H1 (cell line): ENCODE data around the gene AK8. TPM values are rescaled to one million over a fixed set of nuclear protein-coding genes. Genes with fewer than 3 reads are reported as not detected.

ENCODE experiments used
- CTCF ChIA-PET: fragments of 300-600 bp; sonication (Branson Sonifier 250); formaldehyde crosslinking; loops from one replicate; lab custom pipeline; 2021; ENCODE audit not compliant: partially characterized antibody; lab: Charles Lee
- POLR2A ChIA-PET: fragments of 300-600 bp; sonication (Branson Sonifier 250); formaldehyde crosslinking; loops from one replicate; lab custom pipeline; 2021; ENCODE audit warnings: inconsistent platforms; ENCODE audit not compliant: partially characterized antibody; lab: Charles Lee
- DNase-seq, 2 experiments: peaks; one replicate each; pipeline versions ENCODE4 v3.0.0 to v3.0.0-alpha.2; 2010 to 2022; ENCODE audit warnings: low spot score in 2 of 2, low read depth in 1 of 2, mixed read lengths in 1 of 2
- FAIRE-seq: peaks from 2 replicates; lab custom pipeline; 2011; peaks lifted over from hg19 to GRCh38; lab: Jason Lieb, UNC
- H2AFZ ChIP-seq: 2 replicates; pipeline ENCODE4 v1.8.1; 2012; ENCODE audit warnings: low read length, inconsistent platforms
- H2AK5ac ChIP-seq: 2 replicates; pipeline ENCODE4 v1.6.1; 2013; ENCODE audit warnings: low read depth, low read length
- H2BK120ac ChIP-seq: replicated peaks from 2 replicates; pipeline ENCODE3; 2013; ENCODE audit warnings: low read depth, low read length, inconsistent platforms
- H2BK12ac ChIP-seq: 2 replicates; pipeline ENCODE4 v1.6.1; 2013; ENCODE audit warnings: low read depth, low read length
- H2BK15ac ChIP-seq: 2 replicates; pipeline ENCODE4 v1.6.1; 2013; ENCODE audit warnings: low read length
- H2BK20ac ChIP-seq: 2 replicates; pipeline ENCODE4 v1.6.1; 2013; ENCODE audit warnings: low read length
- H2BK5ac ChIP-seq: 2 replicates; pipeline ENCODE4 v1.6.1; 2013; ENCODE audit warnings: low read depth, low read length
- H3K14ac ChIP-seq: 2 replicates; pipeline ENCODE4 v1.6.1; 2013; ENCODE audit warnings: inconsistent platforms; ENCODE audit not compliant: insufficient read length
- H3K18ac ChIP-seq: 2 replicates; pipeline ENCODE4 v1.6.1; 2013; ENCODE audit warnings: low read length; ENCODE audit errors: extremely low read depth
- H3K23ac ChIP-seq: 2 replicates; pipeline ENCODE4 v1.6.1; 2013; ENCODE audit warnings: inconsistent platforms; ENCODE audit not compliant: insufficient read length
- H3K23me2 ChIP-seq: 2 replicates; pipeline ENCODE4 v1.6.1; 2013; ENCODE audit warnings: low read depth, low read length
- H3K27ac ChIP-seq: 2 replicates; pipeline ENCODE4 v1.6.1; 2011; ENCODE audit warnings: low read depth, low read length, inconsistent platforms
- H3K27me3 ChIP-seq, 4 experiments: replicated peaks in 1 of 4; 1 replicate in 1 of 4; 2 replicates in 3 of 4; pipeline versions ENCODE4 v1.6.1 to v1.8.1; 2011 to 2013; ENCODE audit warnings: low read length in 3 of 4, mild to moderate bottlenecking in 3 of 4, inconsistent platforms in 2 of 4, mixed read lengths in 2 of 4, moderate library complexity in 1 of 4; ENCODE audit not compliant: control insufficient read depth in 3 of 4, insufficient read depth in 3 of 4; ENCODE audit errors: extremely low read depth in 1 of 4
- H3K36me3 ChIP-seq, 4 experiments: 2 replicates each; pipeline versions ENCODE4 v1.6.1 to v1.8.1; 2011 to 2013; ENCODE audit warnings: mild to moderate bottlenecking in 4 of 4, low read length in 3 of 4, moderate library complexity in 2 of 4, control low read depth in 1 of 4, inconsistent platforms in 1 of 4; ENCODE audit not compliant: insufficient read depth in 4 of 4, control insufficient read depth in 2 of 4
- H3K4ac ChIP-seq: replicated peaks from 2 replicates; pipeline ENCODE3; 2013; ENCODE audit warnings: low read length, low read depth, mixed read lengths, inconsistent platforms; ENCODE audit not compliant: insufficient read length
- H3K4me1 ChIP-seq, 4 experiments: replicated peaks in 1 of 4; 1 replicate in 1 of 4; 2 replicates in 3 of 4; pipeline versions ENCODE4 v1.6.1 to v1.8.1; 2011 to 2013; ENCODE audit warnings: low read length in 3 of 4, inconsistent platforms in 2 of 4, mixed read lengths in 1 of 4; ENCODE audit not compliant: insufficient read depth in 4 of 4, control insufficient read depth in 3 of 4
- H3K4me2 ChIP-seq, 2 experiments: 2 replicates each; pipeline versions ENCODE4 v1.6.1 to v1.8.1; 2011 to 2013; ENCODE audit warnings: low read depth in 2 of 2, low read length in 2 of 2, control low read depth in 1 of 2, inconsistent platforms in 1 of 2, mild to moderate bottlenecking in 1 of 2; ENCODE audit not compliant: insufficient read depth in 1 of 2
- H3K4me3 ChIP-seq, 4 experiments: fragments of 200-600, 300-600 bp in 1 of 4; sonication (generic), shearing (Covaris generic), sonication (Bioruptor Twin) in 1 of 4; 2 replicates each; pipeline versions ENCODE4 v1.5.1 to v1.8.1; 2011 to 2016; ENCODE audit warnings: low read length in 4 of 4, low read depth in 3 of 4, control low read depth in 2 of 4, inconsistent platforms in 2 of 4, mild to moderate bottlenecking in 2 of 4, mixed read lengths in 1 of 4, moderate library complexity in 1 of 4; ENCODE audit not compliant: insufficient read depth in 2 of 4; ENCODE audit errors: extremely low read depth in 1 of 4
- H3K56ac ChIP-seq: replicated peaks from 2 replicates; pipeline ENCODE3; 2013; ENCODE audit warnings: low read depth, mild to moderate bottlenecking, mixed read lengths, low read length, inconsistent platforms; ENCODE audit not compliant: insufficient read length
- H3K79me1 ChIP-seq: 2 replicates; pipeline ENCODE4 v1.6.1; 2013; ENCODE audit warnings: low read depth, low read length, control low read depth
- H3K79me2 ChIP-seq, 2 experiments: 2 replicates each; pipeline versions ENCODE4 v1.6.1 to v1.8.1; 2012 to 2013; ENCODE audit warnings: low read length in 2 of 2, mild to moderate bottlenecking in 2 of 2, inconsistent platforms in 1 of 2; ENCODE audit not compliant: insufficient read depth in 2 of 2, control insufficient read depth in 1 of 2
- H3K9ac ChIP-seq, 4 experiments: replicated peaks in 1 of 4; 1 replicate in 1 of 4; 2 replicates in 3 of 4; pipeline versions ENCODE4 v1.6.1 to v1.8.1; 2011 to 2013; ENCODE audit warnings: low read depth in 3 of 4, low read length in 3 of 4, control low read depth in 2 of 4, mild to moderate bottlenecking in 2 of 4, moderate library complexity in 2 of 4, inconsistent platforms in 1 of 4; ENCODE audit errors: extremely low read depth in 1 of 4
- H3K9me3 ChIP-seq, 2 experiments: 2 replicates each; pipeline versions ENCODE4 v1.6.1 to v1.8.1; 2012 to 2013; ENCODE audit warnings: mild to moderate bottlenecking in 2 of 2, moderate library complexity in 2 of 2, control low read depth in 1 of 2, inconsistent platforms in 1 of 2, low read depth in 1 of 2, low read length in 1 of 2, mixed read lengths in 1 of 2; ENCODE audit not compliant: insufficient read depth in 2 of 2
- H4K20me1 ChIP-seq, 2 experiments: replicated peaks in 1 of 2; 2 replicates each; pipeline versions ENCODE3 to v1.8.1; 2011 to 2013; ENCODE audit warnings: inconsistent platforms in 2 of 2, low read length in 2 of 2, mild to moderate bottlenecking in 1 of 2; ENCODE audit not compliant: insufficient read depth in 2 of 2, control insufficient read depth in 1 of 2
- H4K5ac ChIP-seq: 2 replicates; pipeline ENCODE4 v1.6.1; 2013; ENCODE audit warnings: low read length, low read depth, mixed read lengths, inconsistent platforms; ENCODE audit not compliant: insufficient read length
- H4K8ac ChIP-seq: 2 replicates; pipeline ENCODE4 v1.8.0; 2013; ENCODE audit warnings: mild to moderate bottlenecking, moderate library complexity, low read length, inconsistent platforms; ENCODE audit not compliant: insufficient read depth; ENCODE audit errors: extremely low read depth
- H4K91ac ChIP-seq: replicated peaks from 2 replicates; pipeline ENCODE3; 2013; ENCODE audit warnings: low read length, mixed read lengths, inconsistent platforms; ENCODE audit not compliant: insufficient read length
- BRCA1 ChIP-seq: IDR thresholded peaks from 2 replicates; pipeline ENCODE4 v1.6.1; 2012; ENCODE audit warnings: low read depth, low read length, improper control_type of control experiment
- EP300 ChIP-seq, 2 experiments: IDR thresholded peaks; 1 replicate in 1 of 2; 2 replicates in 1 of 2; pipeline ENCODE4 v1.6.1; 2011 to 2012; ENCODE audit warnings: low read depth in 2 of 2, low read length in 2 of 2, mild to moderate bottlenecking in 2 of 2, borderline replicate concordance in 1 of 2, inconsistent platforms in 1 of 2, moderate library complexity in 1 of 2
- FOSL1 ChIP-seq: IDR thresholded peaks from 2 replicates; pipeline ENCODE4 v1.6.1; 2011; ENCODE audit warnings: mild to moderate bottlenecking, low read depth, low read length, moderate library complexity; ENCODE audit not compliant: insufficient read depth
- GTF2F1 ChIP-seq: IDR thresholded peaks from 2 replicates; pipeline ENCODE4 v1.6.1; 2012; ENCODE audit warnings: low read depth, low read length, improper control_type of control experiment, borderline replicate concordance
- KDM4A ChIP-seq: IDR thresholded peaks from one replicate; pipeline ENCODE4 v1.7.1; 2012; ENCODE audit warnings: low read depth, mild to moderate bottlenecking, moderate library complexity, low read length, inconsistent platforms; ENCODE audit not compliant: severe bottlenecking
- POLR2A ChIP-seq, 2 experiments: IDR thresholded peaks; 1 replicate in 1 of 2; 2 replicates in 1 of 2; pipeline ENCODE4 v1.6.1; 2011; ENCODE audit warnings: low read depth in 2 of 2, low read length in 2 of 2, mild to moderate bottlenecking in 2 of 2; ENCODE audit errors: control extremely low read depth in 1 of 2
- POLR2AphosphoS5 ChIP-seq: IDR thresholded peaks from 2 replicates; pipeline ENCODE4 v1.6.1; 2011; ENCODE audit warnings: low read depth, low read length
- RBBP5 ChIP-seq: IDR thresholded peaks from 2 replicates; pipeline ENCODE4 v1.7.1; 2012; ENCODE audit warnings: low read depth, mild to moderate bottlenecking, inconsistent platforms, low read length, moderate library complexity, borderline replicate concordance
- SP2 ChIP-seq: IDR thresholded peaks from 2 replicates; pipeline ENCODE4 v1.6.1; 2012; ENCODE audit warnings: mild to moderate bottlenecking, low read length, inconsistent platforms
- SP4 ChIP-seq: IDR thresholded peaks from 2 replicates; pipeline ENCODE4 v1.6.1; 2012; ENCODE audit warnings: low read length, inconsistent platforms
- TBP ChIP-seq: IDR thresholded peaks from 2 replicates; pipeline ENCODE4 v1.6.1; 2011; ENCODE audit warnings: low read depth, low read length, improper control_type of control experiment
- ZNF274 ChIP-seq: IDR thresholded peaks from 2 replicates; pipeline ENCODE4 v1.7.0; 2012; ENCODE audit warnings: low read length, borderline replicate concordance; ENCODE audit errors: extremely low read depth
- WGBS, 2 experiments: shearing (Covaris generic) in 1 of 2; methylation state at CpG; one replicate each; pipeline versions ENCODE4 v1.1.6 to v1.1.7; 2013 to 2015; ENCODE audit warnings: low lambda C conversion rate in 2 of 2, mixed read lengths in 2 of 2, inconsistent platforms in 1 of 2, low coverage in 1 of 2, missing lambda C conversion rate in 1 of 2; ENCODE audit not compliant: insufficient replicate concordance in 2 of 2, insufficient coverage in 1 of 2, insufficient read length in 1 of 2; ENCODE audit errors: extremely low coverage in 1 of 2, missing lambda C conversion rate in 1 of 2; 5-methylcytosine and 5-hydroxymethylcytosine counted together
- polyA plus RNA-seq, 7 experiments: library from polyadenylated mRNA; depleted of rRNA in 3 of 7; stranded (reverse) in 5 of 7; unstranded in 2 of 7; fragments of >200 nt in 5 of 7; fragments of 200-250 nt in 2 of 7; gene quantifications; 1 replicate in 5 of 7; 2 replicates in 1 of 7; 4 replicates in 1 of 7; pipeline versions ENCODE4 v1.2.1 to v1.2.3, GENCODE V29; 2011 to 2013; ENCODE audit warnings: missing spikeins in 2 of 7, mixed read lengths in 2 of 7
- total RNA-seq: library from RNA; stranded (reverse); fragmentation: NEBNext Ultra II Directional; extraction: Animal tissue kit (Norgen Biotek cat#: 25700); gene quantifications from 2 replicates; pipeline ENCODE4 v1.2.1, GENCODE V29; 2021
- TF ChIP-seq, protein P1 (sequence below): IDR thresholded peaks from 2 replicates; pipeline ENCODE4 v1.6.1; 2011; ENCODE audit warnings: low read depth, mild to moderate bottlenecking, low read length; ENCODE audit not compliant: insufficient read depth

The AK8 gene
- total and polyA plus RNA-seq, 2 of the 8 experiments (the other 6 are each of a cell fraction or from before 2014, with no cell fraction given) = 0.35 to 0.48 TPM

DNA sequence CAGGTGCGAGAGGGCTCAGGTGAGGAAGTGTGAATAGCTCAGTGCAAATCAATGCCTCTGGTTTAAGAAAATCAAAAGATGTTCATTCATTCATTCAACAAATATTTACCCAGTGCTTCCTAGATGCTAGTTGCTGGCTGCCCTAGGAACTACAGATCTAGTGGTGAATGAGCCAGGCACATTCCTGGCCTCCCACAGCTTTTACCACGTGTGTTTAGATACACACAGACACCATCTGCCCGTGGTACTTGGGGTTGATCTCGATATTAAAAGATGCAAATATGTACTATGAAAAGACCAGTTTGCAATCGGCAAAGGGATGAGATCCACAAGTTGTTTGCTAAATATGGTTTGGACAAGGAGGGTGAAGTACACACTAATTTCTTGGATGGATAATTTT lies 129.6 kb downstream of the AK8 start:
- H2AFZ ChIP-seq = no peak overlapping the region
- no peak overlapping the region for H4K5ac ChIP-seq
- no peak overlapping the region for H4K91ac ChIP-seq
- H3K23me2 ChIP-seq = peaks cover 6% of the 10 kb centered on the region; the same call in 1 of the 2 replicates
- no peaks in the 10 kb centered on the region for H3K36me3 ChIP-seq
- DNase-seq (no peak), FAIRE-seq (no peak)
- no peak overlapping the region for H2BK12ac ChIP-seq
- H4K20me1 ChIP-seq = no peaks in the 10 kb centered on the region
- H3K4me1 ChIP-seq = peaks cover 9 to 24% (median 17%) of the 10 kb centered on the region in 4 experiments
- no peaks in the 10 kb centered on the region for H3K79me1 ChIP-seq
- no peak overlapping the region for H4K8ac ChIP-seq
- H3K9me3 ChIP-seq = no peaks in the 10 kb centered on the region
- no peak overlapping the region for H3K9ac ChIP-seq
- H3K4me2 ChIP-seq = no peak overlapping the region
- H2BK20ac ChIP-seq = no peak overlapping the region
- ChIA-PET POLR2A (no interaction called here), CTCF (interaction anchor here (1.5 kb wide), 1 partner anchor 10 kb away, joined by 4 read pairs; no protein-coding TSS in a partner anchor)
- H3K14ac ChIP-seq = no peak overlapping the region
- H3K18ac ChIP-seq = no peak overlapping the region
- no peaks in the 10 kb centered on the region for H3K79me2 ChIP-seq
- no peak for TF ChIP-seq ZNF274
- TF ChIP-seq, protein P1, sequence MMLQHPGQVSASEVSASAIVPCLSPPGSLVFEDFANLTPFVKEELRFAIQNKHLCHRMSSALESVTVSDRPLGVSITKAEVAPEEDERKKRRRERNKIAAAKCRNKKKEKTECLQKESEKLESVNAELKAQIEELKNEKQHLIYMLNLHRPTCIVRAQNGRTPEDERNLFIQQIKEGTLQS = no peak
- TF ChIP-seq SP4 = no peak
- no peak for TF ChIP-seq TBP
- TF ChIP-seq FOSL1 = no peak
- TF ChIP-seq POLR2A (IDR thresholded peaks at IDR 0.05; ENCODE audit: control extremely low read depth in 1 of 2, low read depth in 2 of 2, low read length in 2 of 2) = no peak
- no peak for TF ChIP-seq SP2
- no peak for TF ChIP-seq EP300 (IDR thresholded peaks at IDR 0.05; ENCODE audit: borderline replicate concordance in 1 of 2, low read depth in 2 of 2, low read length in 2 of 2)
- no peak for TF ChIP-seq RBBP5
- no peak for TF ChIP-seq GTF2F1
- no peak for TF ChIP-seq POLR2AphosphoS5
- TF ChIP-seq KDM4A = no peak
- no peak for TF ChIP-seq BRCA1
- 79% methylated on average over 5 of the region's 5 CpGs; no CpG with 5 or more reads in 1 of the 2 experiments for WGBS, 2 experiments
- no peak overlapping the region for H2BK15ac ChIP-seq
- no peak overlapping the region for H3K56ac ChIP-seq
- no peak overlapping the region for H3K4ac ChIP-seq
- H3K27me3 ChIP-seq = peaks cover 6 to 31% (median 31%) of the 10 kb centered on the region in 4 experiments
- H2AK5ac ChIP-seq = no peak overlapping the region
- H3K27ac ChIP-seq = no peak overlapping the region
- H3K23ac ChIP-seq = no peak overlapping the region
- H2BK120ac ChIP-seq = no peak overlapping the region
- H3K4me3 ChIP-seq = no peak overlapping the region
- H2BK5ac ChIP-seq = no peak overlapping the region
